PC-9 (cell line): ENCODE data around the gene MAP2K5.

Experiments used
- EZH2 ChIP-seq: fragments of 200-600 bp; sonication (generic); IDR thresholded peaks from 2 replicates; pipeline ENCODE4 v1.8.0; 2017; ENCODE audit warnings: antibody characterized with exemption, low read depth
- TF ChIP-seq, protein P1 (sequence below): fragments of 200-600 bp; sonication (generic); conservative IDR thresholded peaks from 2 replicates; pipeline ENCODE4 v1.6.1; 2017; ENCODE audit warnings: mixed run types, antibody characterized with exemption, mild to moderate bottlenecking, moderate library complexity

DNA sequence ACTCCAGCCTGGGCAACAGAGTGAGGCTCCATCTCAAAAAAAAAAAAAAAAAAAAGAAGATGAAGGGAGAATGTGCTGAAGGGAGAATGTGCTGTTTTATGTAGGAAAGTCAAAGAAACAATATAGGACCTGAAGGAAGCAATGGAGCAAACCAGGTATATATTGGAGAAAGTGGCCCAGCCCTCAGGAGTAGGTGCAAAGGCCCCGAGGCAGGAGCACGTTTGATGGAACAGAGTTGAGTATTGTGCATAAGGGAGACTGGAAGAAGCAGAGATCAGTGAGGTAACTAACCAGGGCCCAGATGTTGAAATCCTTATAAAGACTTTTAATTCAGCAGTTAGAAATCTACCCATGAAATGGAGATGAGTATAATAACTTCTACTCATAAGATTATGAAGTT, 79.6 kb downstream of the MAP2K5 start:
- TF ChIP-seq EZH2, result no peak
- TF ChIP-seq, protein P1, sequence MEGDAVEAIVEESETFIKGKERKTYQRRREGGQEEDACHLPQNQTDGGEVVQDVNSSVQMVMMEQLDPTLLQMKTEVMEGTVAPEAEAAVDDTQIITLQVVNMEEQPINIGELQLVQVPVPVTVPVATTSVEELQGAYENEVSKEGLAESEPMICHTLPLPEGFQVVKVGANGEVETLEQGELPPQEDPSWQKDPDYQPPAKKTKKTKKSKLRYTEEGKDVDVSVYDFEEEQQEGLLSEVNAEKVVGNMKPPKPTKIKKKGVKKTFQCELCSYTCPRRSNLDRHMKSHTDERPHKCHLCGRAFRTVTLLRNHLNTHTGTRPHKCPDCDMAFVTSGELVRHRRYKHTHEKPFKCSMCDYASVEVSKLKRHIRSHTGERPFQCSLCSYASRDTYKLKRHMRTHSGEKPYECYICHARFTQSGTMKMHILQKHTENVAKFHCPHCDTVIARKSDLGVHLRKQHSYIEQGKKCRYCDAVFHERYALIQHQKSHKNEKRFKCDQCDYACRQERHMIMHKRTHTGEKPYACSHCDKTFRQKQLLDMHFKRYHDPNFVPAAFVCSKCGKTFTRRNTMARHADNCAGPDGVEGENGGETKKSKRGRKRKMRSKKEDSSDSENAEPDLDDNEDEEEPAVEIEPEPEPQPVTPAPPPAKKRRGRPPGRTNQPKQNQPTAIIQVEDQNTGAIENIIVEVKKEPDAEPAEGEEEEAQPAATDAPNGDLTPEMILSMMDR, result no peak
